Ovary (tissue), 9 donors: ENCODE results near the gene ARMCX2. TPM values are rescaled to one million over a fixed set of nuclear protein-coding genes. Genes with fewer than 3 reads are reported as not detected.
"Not testable (repeated sequence)": the region's sequence is repeated elsewhere in the genome, so short reads cannot be mapped to it uniquely, and the experiment has no call there.

ENCODE experiments used
- DNase-seq, 5 donors: peaks; one replicate each; pipeline ENCODE4 v3.0.0-alpha.2; 2019 to 2020
- H3K27ac ChIP-seq, 2 donors: fragments of 200-600 bp; one replicate each; pipeline versions ENCODE4 v1.5.1 to v1.8.0; 2019 to 2022
- H3K27me3 ChIP-seq: fragments of 200-600 bp; one replicate; pipeline ENCODE4 v1.8.0; 2022
- H3K36me3 ChIP-seq: fragments of 200-600 bp; sonication (generic); one replicate; pipeline ENCODE4 v1.5.1; 2019
- H3K4me1 ChIP-seq: one replicate; pipeline ENCODE4 v1.8.1; 2013; ENCODE audit warnings: mild to moderate bottlenecking, moderate library complexity; ENCODE audit not compliant: insufficient read depth
- H3K4me3 ChIP-seq: fragments of 200-600 bp; sonication (generic); one replicate; pipeline ENCODE4 v1.5.1; 2017
- H3K9me3 ChIP-seq, 2 donors: fragments of 200-600 bp in 1 of 2; sonication (generic) in 1 of 2; one replicate each; pipeline versions ENCODE4 v1.5.1 to v1.8.1; 2013 to 2019; ENCODE audit warnings: mild to moderate bottlenecking in 1 of 2, moderate library complexity in 1 of 2
- EP300 ChIP-seq: sonication (generic); formaldehyde crosslinking; IDR thresholded peaks from one replicate; pipeline ENCODE4 v1.6.1; 2017; ENCODE audit warnings: antibody characterized with exemption
- POLR2A ChIP-seq: fragments of 450-650 bp; IDR thresholded peaks from one replicate; pipeline ENCODE4 v1.6.1; 2017; ENCODE audit warnings: antibody characterized with exemption, mild to moderate bottlenecking, moderate library complexity
- WGBS, 3 donors: extraction: QIAGEN DNeasy Blood & Tissue Kit in 1 of 3; methylation state at CpG; one replicate each; pipeline versions ENCODE4 v1.1.5 to v1.1.7; 2013 to 2017; 5-methylcytosine and 5-hydroxymethylcytosine counted together
- intact Hi-C, 4 donors: fragments of 100-400 bp; cut with DNase I; formaldehyde crosslinking; loops; one replicate each; pipeline versions ENCODE4 v1.11.0 to v1.15.1; 2022 to 2023
- polyA plus RNA-seq, 2 donors: library from polyadenylated mRNA; stranded (reverse); fragments of 200-250 nt in 1 of 2; fragments of 350-450 nt in 1 of 2; fragmentation: Illumina TruSeq in 1 of 2; extraction: RNeasy Lipid Tissue Mini Kit (QIAGEN cat#74804) in 1 of 2; gene quantifications; one replicate each; pipeline ENCODE4 v1.2.3, GENCODE V29; 2013 to 2014
- total RNA-seq, 7 donors: library from RNA; depleted of rRNA in 2 of 7; stranded (reverse); fragments of >200 nt in 2 of 7; fragmentation: NEBNext Ultra II Directional in 3 of 7; extraction: Animal tissue kit (Norgen Biotek cat#: 25700) in 3 of 7; gene quantifications; one replicate each; pipeline versions ENCODE4 v1.1.0 to v1.2.4, GENCODE V29; 2016 to 2023
- TF ChIP-seq, protein P1 (sequence below), 3 donors: fragments of 450-650 bp in 2 of 3; fragments of 200-600 bp in 1 of 3; IDR thresholded peaks; one replicate each; pipeline versions ENCODE4 v1.5.1 to v1.8.0; 2016 to 2022; ENCODE audit warnings: antibody characterized with exemption in 3 of 3, mild to moderate bottlenecking in 1 of 3
- donor health status: DM: no; HTN: no; CAD: no; lungs with moderate emphysema.
- donor health status: DM: no; HTN: no; CAD: no.
- donor health status: Bipolar disorder and iron deficiency.
- donor health status: DM: yes; HTN: yes; CAD: no.
- donor health status: DM: no; HTN: no; CAD: no.
- donor health status: DM: yes; HTN: yes; CAD: no.

Gene ARMCX2
- total and polyA plus RNA-seq, 9 donors: 36.4 to 90.4 (median 73.7) TPM

DNA sequence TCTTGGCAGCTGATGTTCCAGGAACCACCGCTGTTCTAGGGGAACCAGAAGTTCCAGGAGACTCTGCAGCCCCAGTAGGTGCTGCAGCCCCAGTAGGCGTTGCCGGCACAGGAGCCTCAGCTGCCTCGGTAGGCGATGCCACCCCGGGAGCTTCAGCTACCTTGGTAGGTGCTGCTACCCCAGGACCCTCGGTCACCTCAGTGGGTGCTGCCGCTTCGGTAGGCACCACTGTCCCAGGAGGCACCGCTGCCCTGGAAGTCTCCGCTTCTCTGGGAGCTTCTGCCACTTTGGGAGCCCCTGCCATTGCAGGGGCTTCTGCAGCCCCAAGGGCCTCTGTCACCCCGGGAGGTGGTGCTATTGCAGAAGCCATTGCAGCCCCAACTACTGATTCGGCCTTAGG, 2.8 kb downstream of the ARMCX2 start:
- no peaks in the 10 kb centered on the region for H3K9me3 ChIP-seq
- H3K27ac ChIP-seq: no peak overlapping the region
- no peak overlapping the region for H3K4me3 ChIP-seq
- TF ChIP-seq EP300 (no peak), POLR2A (no peak)
- TF ChIP-seq, protein P1, sequence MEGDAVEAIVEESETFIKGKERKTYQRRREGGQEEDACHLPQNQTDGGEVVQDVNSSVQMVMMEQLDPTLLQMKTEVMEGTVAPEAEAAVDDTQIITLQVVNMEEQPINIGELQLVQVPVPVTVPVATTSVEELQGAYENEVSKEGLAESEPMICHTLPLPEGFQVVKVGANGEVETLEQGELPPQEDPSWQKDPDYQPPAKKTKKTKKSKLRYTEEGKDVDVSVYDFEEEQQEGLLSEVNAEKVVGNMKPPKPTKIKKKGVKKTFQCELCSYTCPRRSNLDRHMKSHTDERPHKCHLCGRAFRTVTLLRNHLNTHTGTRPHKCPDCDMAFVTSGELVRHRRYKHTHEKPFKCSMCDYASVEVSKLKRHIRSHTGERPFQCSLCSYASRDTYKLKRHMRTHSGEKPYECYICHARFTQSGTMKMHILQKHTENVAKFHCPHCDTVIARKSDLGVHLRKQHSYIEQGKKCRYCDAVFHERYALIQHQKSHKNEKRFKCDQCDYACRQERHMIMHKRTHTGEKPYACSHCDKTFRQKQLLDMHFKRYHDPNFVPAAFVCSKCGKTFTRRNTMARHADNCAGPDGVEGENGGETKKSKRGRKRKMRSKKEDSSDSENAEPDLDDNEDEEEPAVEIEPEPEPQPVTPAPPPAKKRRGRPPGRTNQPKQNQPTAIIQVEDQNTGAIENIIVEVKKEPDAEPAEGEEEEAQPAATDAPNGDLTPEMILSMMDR (IDR thresholded peaks at IDR 0.05): no peak
- no peaks in the 10 kb centered on the region for H3K4me1 ChIP-seq
- H3K36me3 ChIP-seq: no peaks in the 10 kb centered on the region
- no peaks in the 10 kb centered on the region for H3K27me3 ChIP-seq
- DNase-seq: no peak
- 79 to 82% (median 81%) methylated on average over 12 to 13 of the region's 13 CpGs for WGBS, 3 donors
- intact Hi-C loops: no loop called here

DNA sequence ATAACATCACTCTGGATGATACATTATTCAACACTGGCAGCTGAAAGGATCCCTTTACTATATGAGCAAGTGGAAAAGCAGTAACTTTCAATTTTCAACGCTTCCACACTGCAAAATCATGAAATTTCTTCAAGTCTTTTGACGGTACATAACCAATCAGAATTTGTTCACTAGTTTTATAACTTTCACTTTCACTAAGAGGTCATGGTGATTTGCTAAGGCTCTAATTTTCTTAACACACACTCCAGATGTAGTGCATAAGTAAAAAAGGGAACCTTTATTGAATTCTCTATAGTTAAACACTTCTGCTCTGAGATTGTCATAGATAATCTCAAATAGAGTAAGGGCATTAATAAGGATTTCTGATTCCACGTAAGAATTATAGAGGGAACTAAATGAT, 4.1 kb downstream of the ARMCX2 start:
- Histone ChIP-seq H3K4me3 (no peak overlapping the region), H3K36me3 (no peaks in the 10 kb centered on the region), H3K27me3 (no peaks in the 10 kb centered on the region), H3K4me1 (no peaks in the 10 kb centered on the region), H3K9me3 (no peaks in the 10 kb centered on the region), H3K27ac (no peak overlapping the region)
- DNase-seq: no peak
- WGBS, 3 donors: 66 to 72% (median 69%) methylated on average over 3 of the region's 3 CpGs
- intact Hi-C loops: no loop called here
- TF ChIP-seq, protein P1 (IDR thresholded peaks at IDR 0.05): no peak
- no peak for TF ChIP-seq EP300
- TF ChIP-seq POLR2A: no peak

DNA sequence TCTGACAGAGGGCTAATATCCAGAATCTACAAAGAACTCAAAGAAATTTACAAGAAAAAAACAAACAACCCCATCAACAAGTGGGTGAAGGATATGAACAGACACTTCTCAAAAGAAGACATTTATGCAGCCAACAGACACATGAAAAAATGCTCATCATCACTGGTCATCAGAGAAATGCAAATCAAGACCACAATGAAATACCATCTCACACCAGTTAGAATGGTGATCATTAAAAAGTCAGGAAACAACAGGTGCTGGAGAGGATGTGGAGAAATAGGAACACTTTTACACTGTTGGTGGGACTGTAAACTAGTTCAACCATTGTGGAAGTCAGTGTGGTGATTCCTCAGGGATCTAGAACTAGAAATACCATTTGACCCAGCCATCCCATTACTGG, 11.9 kb downstream of the ARMCX2 start:
- H3K4me3 ChIP-seq, H3K36me3 ChIP-seq, H3K9me3 ChIP-seq, H3K27me3 ChIP-seq, DNase-seq, intact Hi-C loops, H3K4me1 ChIP-seq, H3K27ac ChIP-seq: not testable (repeated sequence)

DNA sequence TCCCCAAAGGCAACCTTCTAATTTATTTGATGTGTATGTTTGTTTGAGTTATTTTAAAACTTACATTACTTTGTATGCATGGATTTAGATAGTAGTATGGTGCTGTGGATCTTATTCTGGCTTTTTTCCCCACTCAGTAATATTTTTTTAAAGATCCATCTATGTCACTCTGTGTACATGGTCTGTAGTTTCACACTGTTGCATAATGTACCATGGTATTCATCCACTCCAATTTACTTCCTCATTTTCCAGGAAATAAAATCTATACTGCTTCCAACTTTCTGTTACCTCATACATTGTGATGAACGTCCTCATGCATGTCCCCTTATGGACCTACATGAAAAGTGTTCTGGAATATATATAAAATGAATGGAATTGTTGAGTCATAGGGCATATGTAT, 17.6 kb downstream of the ARMCX2 start:
- H3K36me3 ChIP-seq: no peaks in the 10 kb centered on the region
- 45 to 71% (median 49%) methylated on average over 1 of the region's 1 CpG for WGBS, 3 donors
- no peak overlapping the region for H3K4me3 ChIP-seq
- intact Hi-C loops: no loop called here
- TF ChIP-seq POLR2A (no peak), EP300 (no peak)
- TF ChIP-seq, protein P1 (IDR thresholded peaks at IDR 0.05): no peak
- H3K9me3 ChIP-seq: no peaks in the 10 kb centered on the region
- H3K4me1 ChIP-seq: no peaks in the 10 kb centered on the region
- H3K27ac ChIP-seq: no peak overlapping the region
- DNase-seq: no peak
- H3K27me3 ChIP-seq: no peaks in the 10 kb centered on the region

DNA sequence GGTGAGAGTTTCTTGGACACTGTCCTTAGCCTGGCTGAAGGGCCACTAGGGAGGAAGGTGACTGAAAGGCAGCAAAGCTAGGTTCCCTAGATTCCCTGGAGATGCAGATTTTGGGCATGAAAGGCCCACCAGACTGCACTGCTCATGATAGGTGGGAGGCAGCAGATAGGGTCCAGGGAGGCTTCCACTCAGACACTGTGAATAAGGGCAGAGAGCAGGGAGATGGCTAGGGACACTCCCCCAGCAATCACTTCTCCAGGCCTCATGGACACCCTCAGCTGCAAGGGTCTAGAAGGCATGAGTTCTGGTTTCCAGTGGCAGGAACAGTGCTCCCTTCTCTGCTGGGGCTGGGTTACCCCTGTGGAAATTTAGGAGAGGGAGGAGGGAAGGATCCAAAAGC, 20.1 kb downstream of the ARMCX2 start:
- no peaks in the 10 kb centered on the region for H3K4me1 ChIP-seq
- intact Hi-C loops: no loop called here
- peaks cover 2% of the 10 kb centered on the region for H3K27me3 ChIP-seq
- no peaks in the 10 kb centered on the region for H3K9me3 ChIP-seq
- H3K36me3 ChIP-seq: no peaks in the 10 kb centered on the region
- no peak for DNase-seq
- H3K27ac ChIP-seq: no peak overlapping the region
- TF ChIP-seq POLR2A: no peak
- TF ChIP-seq, protein P1 (IDR thresholded peaks at IDR 0.05): no peak
- TF ChIP-seq EP300: no peak
- H3K4me3 ChIP-seq: no peak overlapping the region
